KMS-11 (cell line): Measurements from ENCODE around the gene NR3C1.

Source experiments
- H2AFZ ChIP-seq: fragments of 200-600 bp; sonication (generic); 2 replicates; pipeline ENCODE4 v1.6.1; 2016; ENCODE audit warnings: antibody characterized with exemption, mixed run types, low read depth
- H3K27ac ChIP-seq: fragments of 200-600 bp; sonication (generic); 2 replicates; pipeline ENCODE4 v1.6.1; 2016; ENCODE audit warnings: mild to moderate bottlenecking, mixed run types
- H3K27me3 ChIP-seq: fragments of 200-600 bp; sonication (generic); 2 replicates; pipeline ENCODE4 v1.6.1; 2017; ENCODE audit warnings: mild to moderate bottlenecking, low read depth, mixed run types, moderate library complexity; ENCODE audit not compliant: insufficient read depth
- H3K36me3 ChIP-seq: fragments of 200-600 bp; sonication (generic); 2 replicates; pipeline ENCODE4 v1.6.1; 2017; ENCODE audit warnings: mild to moderate bottlenecking, mixed run types; ENCODE audit not compliant: insufficient read depth
- H3K4me1 ChIP-seq: fragments of 200-600 bp; sonication (generic); 2 replicates; pipeline ENCODE4 v1.6.1; 2016; ENCODE audit warnings: mild to moderate bottlenecking, low read depth, mixed run types; ENCODE audit not compliant: poor library complexity, severe bottlenecking
- H3K4me2 ChIP-seq: fragments of 200-600 bp; sonication (generic); 2 replicates; pipeline ENCODE4 v1.7.0; 2016; ENCODE audit warnings: mild to moderate bottlenecking, mixed run types
- H3K4me3 ChIP-seq: fragments of 200-600 bp; sonication (generic); IDR thresholded peaks from 2 replicates; pipeline ENCODE4 v1.6.1; 2017; ENCODE audit warnings: low read depth, low read length, mixed read lengths; ENCODE audit not compliant: insufficient read depth
- H3K79me2 ChIP-seq: fragments of 200-600 bp; sonication (generic); 2 replicates; pipeline ENCODE4 v1.6.1; 2016; ENCODE audit warnings: low read depth, mixed run types; ENCODE audit not compliant: insufficient read depth
- H3K9ac ChIP-seq: fragments of 200-600 bp; sonication (generic); 2 replicates; pipeline ENCODE4 v1.6.1; 2016; ENCODE audit warnings: mild to moderate bottlenecking, mixed run types
- H4K20me1 ChIP-seq: fragments of 200-600 bp; sonication (generic); 2 replicates; pipeline ENCODE4 v1.6.1; 2016; ENCODE audit warnings: mild to moderate bottlenecking, mixed run types; ENCODE audit not compliant: insufficient read depth
- TF ChIP-seq, protein P1 (sequence below): fragments of 200-600 bp; sonication (generic); conservative IDR thresholded peaks from 2 replicates; pipeline ENCODE4 v1.6.1; 2017; ENCODE audit warnings: low read depth, mild to moderate bottlenecking, antibody characterized with exemption, low read length, moderate library complexity, mixed read lengths

Gene NR3C1

DNA sequence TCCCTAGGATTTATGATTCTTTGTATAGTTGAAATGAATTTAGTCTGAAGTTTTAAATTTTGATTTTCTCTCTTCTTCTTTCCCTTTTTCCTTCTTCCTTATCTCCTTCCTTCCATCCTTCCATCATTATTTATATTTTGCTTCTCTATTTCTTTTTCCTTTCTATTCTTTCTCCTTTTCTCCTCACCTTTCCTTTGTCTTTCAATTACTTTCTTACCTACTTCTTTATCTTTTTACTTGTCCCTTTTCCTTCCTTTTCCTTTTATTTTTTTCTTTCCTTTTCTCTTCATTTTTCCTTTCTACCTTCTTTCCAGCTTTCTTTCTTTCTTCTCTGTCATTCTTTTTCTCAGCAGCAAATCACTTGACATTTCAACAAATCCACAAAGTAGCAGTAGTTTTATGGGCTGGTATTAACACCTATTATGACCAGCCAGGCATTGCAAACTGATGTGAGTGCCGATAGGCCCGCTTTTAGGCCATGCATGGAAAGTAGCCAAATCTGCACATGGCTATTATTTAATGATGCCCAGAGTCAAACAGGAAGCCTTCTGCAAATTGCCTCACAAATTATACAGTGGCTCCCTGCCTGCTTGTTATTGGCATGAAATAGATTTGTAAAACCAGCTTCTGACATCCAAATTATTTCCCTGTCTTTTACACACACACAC lies 37.1 kb upstream of the NR3C1 start:
- TF ChIP-seq, protein P1, sequence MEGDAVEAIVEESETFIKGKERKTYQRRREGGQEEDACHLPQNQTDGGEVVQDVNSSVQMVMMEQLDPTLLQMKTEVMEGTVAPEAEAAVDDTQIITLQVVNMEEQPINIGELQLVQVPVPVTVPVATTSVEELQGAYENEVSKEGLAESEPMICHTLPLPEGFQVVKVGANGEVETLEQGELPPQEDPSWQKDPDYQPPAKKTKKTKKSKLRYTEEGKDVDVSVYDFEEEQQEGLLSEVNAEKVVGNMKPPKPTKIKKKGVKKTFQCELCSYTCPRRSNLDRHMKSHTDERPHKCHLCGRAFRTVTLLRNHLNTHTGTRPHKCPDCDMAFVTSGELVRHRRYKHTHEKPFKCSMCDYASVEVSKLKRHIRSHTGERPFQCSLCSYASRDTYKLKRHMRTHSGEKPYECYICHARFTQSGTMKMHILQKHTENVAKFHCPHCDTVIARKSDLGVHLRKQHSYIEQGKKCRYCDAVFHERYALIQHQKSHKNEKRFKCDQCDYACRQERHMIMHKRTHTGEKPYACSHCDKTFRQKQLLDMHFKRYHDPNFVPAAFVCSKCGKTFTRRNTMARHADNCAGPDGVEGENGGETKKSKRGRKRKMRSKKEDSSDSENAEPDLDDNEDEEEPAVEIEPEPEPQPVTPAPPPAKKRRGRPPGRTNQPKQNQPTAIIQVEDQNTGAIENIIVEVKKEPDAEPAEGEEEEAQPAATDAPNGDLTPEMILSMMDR = no peak
- no peak overlapping the region for H3K4me2 ChIP-seq
- no peak overlapping the region for H3K9ac ChIP-seq
- H3K79me2 ChIP-seq = no peaks in the 10 kb centered on the region
- H2AFZ ChIP-seq = no peak overlapping the region
- no peaks in the 10 kb centered on the region for H3K4me1 ChIP-seq
- no peaks in the 10 kb centered on the region for H3K27me3 ChIP-seq
- no peak overlapping the region for H3K27ac ChIP-seq
- no peaks in the 10 kb centered on the region for H4K20me1 ChIP-seq
- H3K4me3 ChIP-seq = no peak overlapping the region
- H3K36me3 ChIP-seq = no peaks in the 10 kb centered on the region

DNA sequence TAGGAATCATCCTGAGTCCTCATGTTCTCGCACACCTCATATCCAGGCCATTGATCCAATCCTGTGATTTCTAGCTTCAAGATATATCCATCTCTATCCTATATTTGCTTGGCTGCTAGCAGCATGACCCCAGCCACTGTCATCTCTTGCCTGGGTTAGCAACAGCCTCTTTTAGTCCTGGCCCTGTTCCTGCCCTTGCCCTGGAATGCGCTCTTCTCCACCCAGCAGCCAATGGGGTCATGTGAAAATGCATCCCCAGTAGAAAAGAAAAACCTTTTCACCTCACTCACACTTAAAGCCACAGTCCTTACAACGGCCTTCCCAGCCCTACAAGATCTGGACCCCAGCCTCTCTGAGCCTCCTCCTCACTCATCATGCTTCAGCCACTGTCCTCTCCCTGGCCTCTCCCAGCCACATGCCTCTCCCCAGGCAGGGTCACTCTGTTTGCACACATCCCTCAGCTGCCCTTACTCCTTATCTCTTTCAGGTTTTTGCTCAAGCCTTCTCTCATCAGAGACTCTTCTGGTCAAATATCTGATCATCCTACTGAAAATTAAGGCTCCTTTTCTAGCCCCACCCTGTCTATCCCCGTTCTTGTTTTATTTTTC lies 34.3 kb upstream of the NR3C1 start:
- H3K4me3 ChIP-seq = no peak overlapping the region
- H3K36me3 ChIP-seq = no peaks in the 10 kb centered on the region
- H3K27ac ChIP-seq = no peak overlapping the region
- no peak overlapping the region for H3K4me2 ChIP-seq
- TF ChIP-seq, protein P1 = no peak
- H3K9ac ChIP-seq = no peak overlapping the region
- H3K79me2 ChIP-seq = no peaks in the 10 kb centered on the region
- H2AFZ ChIP-seq = no peak overlapping the region
- peaks cover 12% of the 10 kb centered on the region for H3K4me1 ChIP-seq
- no peaks in the 10 kb centered on the region for H4K20me1 ChIP-seq
- no peaks in the 10 kb centered on the region for H3K27me3 ChIP-seq

DNA sequence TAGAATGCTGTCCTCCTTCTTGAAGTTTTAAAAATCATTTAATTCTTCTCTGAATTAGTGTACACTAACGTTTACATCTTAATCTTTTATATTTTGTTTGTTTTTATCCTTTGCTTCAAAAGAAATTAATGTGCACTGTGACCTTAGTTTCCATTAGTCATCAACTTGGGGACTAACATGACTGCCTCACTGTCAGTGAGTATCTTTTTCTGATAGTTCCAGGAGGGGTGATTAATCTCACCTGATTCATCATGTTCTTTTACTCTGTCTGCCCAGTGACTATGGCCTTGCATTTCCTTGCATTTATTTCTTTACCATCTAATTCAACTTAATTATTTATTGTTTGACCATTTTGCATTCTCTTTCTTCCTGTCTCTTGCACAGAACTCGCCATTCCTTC lies 33.4 kb upstream of the NR3C1 start:
- Histone ChIP-seq H3K9ac (no peak overlapping the region), H3K4me1 (peaks cover 12% of the 10 kb centered on the region), H3K27me3 (no peaks in the 10 kb centered on the region), H3K4me3 (no peak overlapping the region), H3K27ac (no peak overlapping the region), H3K36me3 (no peaks in the 10 kb centered on the region), H2AFZ (no peak overlapping the region), H4K20me1 (no peaks in the 10 kb centered on the region), H3K4me2 (no peak overlapping the region), H3K79me2 (no peaks in the 10 kb centered on the region)
- TF ChIP-seq, protein P1 = no peak

DNA sequence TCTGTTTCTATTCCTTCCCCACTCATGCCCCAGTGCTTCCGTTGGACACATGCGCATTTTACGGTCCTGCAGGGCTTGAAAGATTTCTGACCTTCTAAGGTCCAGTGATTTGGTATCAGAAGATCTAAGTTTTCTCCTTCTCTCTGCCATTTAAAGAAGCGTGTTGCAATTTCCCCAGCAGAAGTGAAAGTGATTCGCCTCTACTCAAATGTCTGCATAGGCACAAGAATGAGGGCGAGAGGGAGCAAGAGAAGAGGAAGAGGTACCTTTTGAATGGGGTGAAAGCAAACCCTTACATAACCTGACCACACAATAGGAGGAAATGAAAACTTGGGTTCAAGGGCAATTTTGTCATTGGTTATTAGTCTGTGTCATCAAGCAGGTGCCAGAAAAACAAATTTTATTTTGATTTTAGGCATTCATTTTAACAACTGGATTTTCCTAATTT lies 31.7 kb upstream of the NR3C1 start:
- H3K4me1 ChIP-seq = peaks cover 12% of the 10 kb centered on the region
- no peaks in the 10 kb centered on the region for H3K36me3 ChIP-seq
- H3K79me2 ChIP-seq = no peaks in the 10 kb centered on the region
- no peaks in the 10 kb centered on the region for H3K27me3 ChIP-seq
- H3K4me3 ChIP-seq = no peak overlapping the region
- H4K20me1 ChIP-seq = no peaks in the 10 kb centered on the region
- TF ChIP-seq, protein P1 = no peak
- H3K9ac ChIP-seq = no peak overlapping the region
- no peak overlapping the region for H2AFZ ChIP-seq
- H3K4me2 ChIP-seq = no peak overlapping the region
- no peak overlapping the region for H3K27ac ChIP-seq
